ENCODE results near the gene PARD3B. TPM values are rescaled to one million over a fixed set of nuclear protein-coding genes. Genes with fewer than 3 reads are reported as not detected.

The PARD3B gene
- total RNA-seq, 1 donor from 2014 or later, result 8.4 TPM

DNA sequence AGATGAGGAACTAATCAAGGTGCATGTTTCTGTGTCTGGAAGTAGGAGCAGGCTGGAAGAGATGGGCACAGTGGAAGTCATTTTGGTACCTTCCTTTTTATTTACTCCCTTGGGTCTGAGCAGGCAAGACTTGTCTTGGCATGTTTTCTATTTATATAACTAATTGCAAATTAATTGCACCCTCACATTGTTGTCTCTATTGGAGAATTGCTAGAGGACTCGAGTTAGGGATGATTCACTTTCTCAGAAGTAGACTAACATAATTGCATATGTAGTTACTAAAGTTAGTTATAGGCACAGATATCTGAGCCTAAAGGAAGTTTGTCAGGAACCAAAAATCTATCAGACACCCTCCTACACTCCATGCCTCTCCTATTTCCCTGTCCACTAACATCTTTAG lies 1044.2 kb downstream of the PARD3B start:
- DNase-seq (ENCODE audit: low read depth, low spot score), result no peak

- DNase-seq (ENCODE audit: low read depth, low spot score), result no peak
Measured at GRCh38 chr2:205590759-205591158, 1045.5 kb downstream of the PARD3B start.

DNA sequence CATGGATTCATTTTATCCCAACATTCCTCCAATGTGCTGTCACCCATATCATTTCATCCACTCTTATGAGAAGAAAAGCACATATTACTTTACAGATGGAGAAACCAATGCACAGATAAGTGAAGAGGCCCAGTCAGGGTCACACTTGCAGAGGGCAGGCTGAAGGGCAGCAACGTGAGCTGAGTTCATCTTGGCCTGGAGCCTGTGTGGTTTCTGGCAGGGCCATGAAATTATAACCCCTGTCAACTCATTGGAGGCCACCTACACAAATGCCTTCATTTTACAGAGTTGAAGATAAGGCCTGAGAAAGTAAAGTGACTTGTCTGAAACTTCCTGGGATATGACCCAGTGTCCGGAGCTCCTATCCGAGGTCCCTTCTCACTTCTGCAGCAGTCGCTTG lies 1048.6 kb downstream of the PARD3B start:
- DNase-seq (ENCODE audit: low read depth, low spot score), result no peak

GRCh38 chr2:205596581-205596980 lies 1051.3 kb downstream of the PARD3B start:
- no peak for DNase-seq (ENCODE audit: low read depth, low spot score)

- no peak for DNase-seq (ENCODE audit: low read depth, low spot score)
Measured at GRCh38 chr2:205605638-205606304, 1060.5 kb downstream of the PARD3B start.

- DNase-seq (ENCODE audit: low read depth, low spot score), result no peak
Measured at GRCh38 chr2:205607146-205607545, 1061.9 kb downstream of the PARD3B start.

DNA sequence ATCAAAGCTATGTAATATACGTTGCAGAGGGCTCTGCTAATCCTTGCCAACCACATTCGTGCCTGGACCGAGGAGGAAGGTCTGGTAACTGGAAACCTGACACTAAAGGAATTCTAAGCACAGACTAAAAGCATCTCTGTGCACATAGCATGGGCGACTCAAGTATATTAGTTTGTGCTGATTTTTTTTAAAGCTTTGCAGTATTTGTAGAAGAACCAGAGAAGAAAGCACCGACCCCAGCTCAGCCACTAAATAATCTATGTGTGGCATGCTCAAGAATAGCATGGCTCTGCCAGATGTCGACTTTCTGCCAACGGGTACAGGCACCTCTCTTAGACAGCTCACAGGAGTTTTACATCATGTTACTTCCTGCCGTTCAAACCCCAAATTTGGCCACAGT lies 1063.8 kb downstream of the PARD3B start:
- DNase-seq (ENCODE audit: low read depth, low spot score), result no peak

DNA sequence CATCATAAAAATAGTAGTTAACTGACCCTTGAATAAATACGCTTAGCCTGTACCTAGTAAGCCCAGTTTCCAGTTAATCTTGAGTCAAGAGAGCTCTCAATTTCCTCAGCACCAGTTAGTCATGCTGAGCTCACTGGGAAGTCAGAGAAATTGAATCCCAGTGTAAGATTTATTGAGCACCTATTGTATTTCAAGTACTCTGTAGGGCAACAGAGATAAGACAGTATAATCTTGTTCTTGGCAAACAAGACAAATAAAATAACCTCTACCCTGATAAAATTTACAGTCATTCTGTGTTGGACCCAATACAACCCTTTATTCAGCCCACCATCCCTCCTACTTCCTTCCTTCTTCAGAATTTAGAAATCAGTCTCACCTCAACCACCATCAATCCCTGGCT lies 1065.2 kb downstream of the PARD3B start:
- no peak for DNase-seq (ENCODE audit: low read depth, low spot score)

- no peak for DNase-seq (ENCODE audit: low read depth, low spot score)
Measured at GRCh38 chr2:205612636-205613035, 1067.4 kb downstream of the PARD3B start.

- no peak for DNase-seq (ENCODE audit: low read depth, low spot score)
Measured at GRCh38 chr2:205613970-205614559, 1068.8 kb downstream of the PARD3B start.

DNA sequence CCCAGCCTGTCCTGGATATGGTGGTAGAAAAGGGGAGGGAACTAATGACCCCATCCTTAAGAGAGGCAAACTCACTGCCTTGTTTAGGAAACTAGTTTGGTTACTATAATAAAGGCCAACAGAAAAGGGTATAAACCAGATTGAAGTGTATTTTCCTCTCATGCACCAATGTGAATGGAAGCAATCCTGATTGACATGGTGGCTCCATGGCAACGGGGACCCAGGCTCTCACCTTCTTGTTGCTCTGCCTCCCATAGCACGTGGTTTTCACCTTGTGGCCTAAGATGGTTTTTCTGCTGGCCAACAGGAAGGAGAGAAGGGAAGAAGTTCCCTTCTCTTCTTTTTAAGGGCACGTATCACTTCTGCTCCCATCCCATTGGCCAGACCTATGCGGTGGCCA lies 1069.7 kb downstream of the PARD3B start:
- no peak for DNase-seq (ENCODE audit: low read depth, low spot score)

GRCh38 chr2:205617905-205618304 lies 1072.6 kb downstream of the PARD3B start:
- DNase-seq (ENCODE audit: low read depth, low spot score), result no peak

DNA sequence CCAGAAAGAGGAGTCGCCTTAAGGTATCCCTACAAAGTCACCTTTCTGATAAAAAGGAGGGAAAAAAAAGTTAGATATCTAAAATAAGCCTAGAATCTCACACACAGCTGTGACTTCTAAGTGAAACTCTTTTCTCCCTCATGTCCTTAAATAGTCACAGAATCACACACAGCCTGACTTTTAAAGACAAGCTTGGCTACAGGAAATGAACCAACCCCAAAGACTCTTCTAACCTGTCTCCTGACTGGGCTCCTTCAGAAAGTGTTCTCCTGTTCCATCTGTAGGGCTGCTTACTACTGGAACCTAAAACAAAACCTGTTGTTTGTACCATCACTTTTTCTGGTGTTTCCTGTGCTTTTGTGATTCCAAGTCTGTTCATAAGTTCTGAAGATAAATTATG lies 1074.3 kb downstream of the PARD3B start:
- DNase-seq (ENCODE audit: low read depth, low spot score), result no peak

DNA sequence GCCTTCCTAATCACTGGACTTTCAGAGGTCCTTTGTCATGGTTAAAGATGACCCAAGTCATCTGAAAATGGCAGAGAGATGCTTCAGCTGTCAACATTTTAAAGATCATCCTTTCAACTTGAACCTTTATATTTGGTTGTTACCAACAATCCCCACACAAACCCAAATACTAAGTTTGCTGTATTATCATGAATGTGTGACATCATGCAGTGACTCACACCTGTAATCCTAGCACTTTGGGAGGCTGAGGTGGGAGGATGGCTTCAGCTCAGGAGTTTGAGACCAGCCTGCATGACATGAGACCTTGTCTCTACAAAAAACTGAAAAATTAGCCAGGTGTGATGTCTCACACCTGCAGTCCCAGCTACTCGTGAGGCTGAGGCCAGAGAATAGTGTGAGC lies 1081.8 kb downstream of the PARD3B start:
- no peak for DNase-seq (ENCODE audit: low read depth, low spot score)

- no peak for DNase-seq (ENCODE audit: low read depth, low spot score)
Measured at GRCh38 chr2:205628422-205628821, 1083.1 kb downstream of the PARD3B start.

DNA sequence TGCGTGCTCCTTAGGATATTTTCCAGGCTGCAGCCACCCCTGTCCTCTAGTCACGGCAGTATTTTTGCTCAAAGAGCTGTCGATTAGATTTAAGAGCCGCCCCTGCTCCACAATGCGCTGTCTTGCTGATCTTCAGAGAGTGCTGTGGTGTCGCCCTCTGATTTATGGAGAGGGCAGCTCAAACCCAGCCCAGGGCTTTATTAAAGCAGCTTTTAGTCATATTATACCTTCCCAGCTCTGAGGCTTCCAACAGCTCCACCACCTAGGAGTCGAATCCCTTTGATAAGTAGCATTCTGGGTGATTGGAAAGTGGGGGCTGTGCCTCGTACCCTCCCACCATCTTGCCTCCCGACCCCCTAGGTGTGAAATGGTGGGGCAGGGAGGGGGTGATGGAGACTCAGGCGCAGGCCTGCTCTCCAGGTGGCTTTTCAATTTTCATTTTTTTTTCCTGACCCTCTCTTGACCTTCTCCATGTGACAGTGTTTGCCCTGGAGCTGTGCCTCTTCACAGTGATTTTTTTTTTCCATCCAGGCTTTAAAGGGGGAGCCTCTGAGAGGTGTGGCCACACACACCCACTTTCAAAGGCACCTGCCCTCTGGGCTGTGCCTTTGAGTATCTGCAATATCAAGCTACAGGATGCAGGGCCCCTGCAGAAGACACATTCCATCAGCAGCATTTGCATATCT lies 1084.0 kb downstream of the PARD3B start:
- DNase-seq (ENCODE audit: low read depth, low spot score), result no peak

- no peak for DNase-seq (ENCODE audit: low read depth, low spot score)
Measured at GRCh38 chr2:205633994-205634393, 1088.7 kb downstream of the PARD3B start.

- no peak for DNase-seq (ENCODE audit: low read depth, low spot score)
Measured at GRCh38 chr2:205636549-205637319, 1091.5 kb downstream of the PARD3B start.

GRCh38 chr2:205637320-205637602 lies 1092.0 kb downstream of the PARD3B start:
- no peak for DNase-seq (ENCODE audit: low read depth, low spot score)

- DNase-seq (ENCODE audit: low read depth, low spot score), result no peak
Measured at GRCh38 chr2:205637779-205638503, 1092.7 kb downstream of the PARD3B start.

- no peak for DNase-seq (ENCODE audit: low read depth, low spot score)
Measured at GRCh38 chr2:205640716-205641115, 1095.4 kb downstream of the PARD3B start.
